ENCODE data around the gene DNAJC16. TPM values are rescaled to one million over a fixed set of nuclear protein-coding genes. Genes with fewer than 3 reads are reported as not detected.

DNAJC16 gene
- total RNA-seq, 1 donor from 2014 or later = 13.1 TPM

DNA sequence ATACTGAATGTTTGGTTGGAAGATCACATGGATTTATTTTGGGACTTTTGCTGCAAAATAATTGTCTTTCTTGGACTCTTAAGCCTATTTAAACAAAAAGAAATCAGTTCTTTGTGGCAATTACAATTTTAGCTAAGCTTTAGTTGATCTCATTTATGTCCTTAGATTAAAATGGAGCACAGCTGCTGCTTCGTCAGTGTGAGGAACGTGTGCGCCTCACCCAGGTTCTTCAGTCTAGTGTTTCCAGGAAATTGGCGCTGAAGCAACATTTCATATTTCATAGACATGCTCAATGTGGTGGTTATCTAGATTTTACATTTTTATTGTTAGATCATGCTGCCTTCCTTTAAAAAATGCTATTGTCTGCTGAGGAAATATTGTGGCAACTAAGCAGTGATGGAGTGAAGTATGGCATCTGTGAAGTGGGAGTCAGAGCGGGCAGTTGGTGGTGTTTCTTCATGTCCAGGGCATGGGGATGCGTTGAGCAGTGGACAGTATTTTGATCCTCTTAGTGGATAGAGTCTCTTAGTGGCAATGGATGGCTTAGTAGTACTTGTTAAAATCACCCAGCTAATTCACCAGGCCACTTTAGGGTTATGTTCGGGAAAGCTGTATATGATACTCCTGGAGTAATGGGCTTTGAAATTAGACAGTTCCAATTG is 96.2 kb downstream of the DNAJC16 start:
- DNase-seq = no peak

DNA sequence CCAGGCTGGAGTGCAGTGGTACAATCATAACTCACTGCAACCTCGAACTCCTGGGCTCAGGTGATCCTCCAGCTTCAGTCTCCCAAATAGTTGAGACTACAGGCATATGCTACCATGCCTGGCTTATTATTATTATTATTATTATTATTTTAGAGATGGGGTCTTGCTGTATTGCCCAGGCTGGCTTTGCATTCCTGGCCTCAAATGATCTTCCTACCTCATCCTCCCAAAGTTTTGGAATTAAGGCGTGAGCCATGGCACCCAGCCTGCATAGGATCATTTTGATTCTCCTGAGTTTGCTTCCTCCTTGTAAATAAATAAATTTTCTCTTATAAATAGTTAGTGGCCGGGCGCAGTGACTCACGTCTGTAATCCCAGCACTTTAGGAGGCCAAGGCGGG is 96.8 kb downstream of the DNAJC16 start:
- DNase-seq = no peak

- DNase-seq = no peak
Measured at GRCh38 chr1:15624133-15624714, 97.6 kb downstream of the DNAJC16 start.

- no peak for DNase-seq
Measured at GRCh38 chr1:15625056-15625917, 98.6 kb downstream of the DNAJC16 start.

Small RNAs within 50 kb of the gene (small RNA-seq; reads per million reads assigned to genes)
- not detected for gene CD24P1
- not detected for gene RNU7-179P
- not detected for gene SCARNA21B

Other genes starting within 250 kb of the DNAJC16 start
- 8.3 TPM for gene EFHD2, start 117.0 kb upstream of the DNAJC16 start, total RNA-seq
- not detected for gene CTRC, start 88.4 kb upstream of the DNAJC16 start, total RNA-seq
- not detected for gene CELA2A, start 70.1 kb upstream of the DNAJC16 start, total RNA-seq
- gene CELA2B, start 50.7 kb upstream of the DNAJC16 start, total RNA-seq = not detected
- 2.3 TPM for gene CASP9, start 2.6 kb upstream of the DNAJC16 start, total RNA-seq
- 0.47 TPM for gene AGMAT, start 58.2 kb downstream of the DNAJC16 start, total RNA-seq
- 20.9 TPM for gene DDI2, start 90.6 kb downstream of the DNAJC16 start, total RNA-seq
- 36.8 TPM for gene PLEKHM2, start 157.5 kb downstream of the DNAJC16 start, total RNA-seq
- gene SLC25A34, start 209.4 kb downstream of the DNAJC16 start, total RNA-seq = 1.2 TPM
- not detected for gene TMEM82, start 215.7 kb downstream of the DNAJC16 start, total RNA-seq
- 11.4 TPM for gene FBLIM1, start 231.9 kb downstream of the DNAJC16 start, total RNA-seq